Heart left ventricle (tissue), 16 donors: ENCODE measurements around the gene AP5M1. TPM values are rescaled to one million over a fixed set of nuclear protein-coding genes. Genes with fewer than 3 reads are reported as not detected.
A peak's percentile ranks its signal among the peaks of the same experiment; 100 is the strongest.

ENCODE experiments used
- ATAC-seq, 4 donors: fragments of 200-7000 bp; cut with Tn5 transposase; one replicate each; pipeline ENCODE4 v1.9.1; 2020 to 2022; ENCODE audit warnings: moderate library complexity in 4 of 4, mild to moderate bottlenecking in 3 of 4, moderate number of reproducible peaks in 1 of 4
- DNase-seq, 5 donors: peaks; one replicate each; pipeline ENCODE4 v3.0.0-alpha.2; 2020
- H3K27ac ChIP-seq, 12 donors: fragments of 200-600 bp; sonication (generic) in 4 of 12; one replicate each; pipeline versions ENCODE4 v1.5.0 to v1.8.0; 2016 to 2022; ENCODE audit warnings: mild to moderate bottlenecking in 2 of 12
- H3K27me3 ChIP-seq, 9 donors: fragments of 200-600 bp; sonication (generic) in 2 of 9; one replicate each; pipeline versions ENCODE4 v1.5.1 to v1.8.0; 2016 to 2022; ENCODE audit warnings: mild to moderate bottlenecking in 3 of 9
- H3K36me3 ChIP-seq, 9 donors: fragments of 200-600 bp; sonication (generic) in 2 of 9; one replicate each; pipeline versions ENCODE4 v1.5.0 to v1.8.0; 2018 to 2022; ENCODE audit warnings: mild to moderate bottlenecking in 2 of 9
- H3K4me1 ChIP-seq, 12 donors: fragments of 200-600 bp; sonication (generic) in 4 of 12; one replicate each; pipeline versions ENCODE4 v1.5.0 to v1.8.0; 2016 to 2022; ENCODE audit warnings: mild to moderate bottlenecking in 3 of 12
- H3K4me3 ChIP-seq, 12 donors: fragments of 200-600 bp; sonication (generic) in 4 of 12; one replicate each; pipeline versions ENCODE4 v1.5.0 to v1.8.0; 2017 to 2022; ENCODE audit warnings: mild to moderate bottlenecking in 9 of 12, moderate library complexity in 4 of 12
- H3K9me3 ChIP-seq, 12 donors: fragments of 200-600 bp; sonication (generic) in 4 of 12; one replicate each; pipeline versions ENCODE4 v1.5.0 to v1.8.0; 2016 to 2022; ENCODE audit warnings: mild to moderate bottlenecking in 1 of 12
- CTCF ChIP-seq, 12 donors: fragments of 200-600 bp; sonication (generic) in 4 of 12; IDR thresholded peaks; one replicate each; pipeline versions ENCODE4 v1.5.0 to v1.8.0; 2018 to 2022; ENCODE audit warnings: antibody characterized with exemption in 12 of 12, mild to moderate bottlenecking in 5 of 12
- POLR2A ChIP-seq, 2 donors: fragments of 450-650 bp; IDR thresholded peaks; one replicate each; pipeline ENCODE4 v1.6.1; 2017; ENCODE audit warnings: antibody characterized with exemption in 2 of 2, mild to moderate bottlenecking in 2 of 2, moderate library complexity in 2 of 2
- WGBS, 4 donors: extraction: QIAGEN DNeasy Blood & Tissue Kit in 2 of 4; methylation state at CpG; one replicate each; pipeline versions ENCODE4 v1.1.5 to v1.1.7; 2013 to 2018; 5-methylcytosine and 5-hydroxymethylcytosine counted together
- intact Hi-C, 10 donors: fragments of 100-400 bp; cut with DNase I; formaldehyde crosslinking; loops; one replicate each; pipeline versions ENCODE4 v1.11.1 to v1.14.2; 2022
- polyA plus RNA-seq, 2 donors: library from polyadenylated mRNA; stranded (reverse); fragments of 200-250 nt; gene quantifications; one replicate each; pipeline ENCODE4 v1.2.3, GENCODE V29; 2013
- total RNA-seq, 9 donors: library from RNA; depleted of rRNA in 2 of 9; stranded (reverse); fragments of >200 nt in 2 of 9; fragmentation: NEBNext Ultra II Directional in 3 of 9; extraction: Animal tissue kit (Norgen Biotek cat#: 25700) in 3 of 9; gene quantifications; one replicate each; pipeline versions ENCODE4 v1.1.0 to v1.2.4, GENCODE V29; 2016 to 2023
- donor health status: ischemic (EF 13 %, LVEDD 7.1; RV severe dilation, severe dysfunction).
- donor health status: healthy with polysubstance abuse.
- donor health status: DM: no; HTN: yes; CAD: no.
- donor health status: DM: no; HTN: no; CAD: no.
- donor health status: ischemic (EF 25% LVEDD 6.9; RV normal size, moderate dysfunction).
- donor health status: ischemic (EF 25% LVEDD 5.7; RV mildly dilated, moderate dysfunction).
- donor health status: healthy.
- donor health status: DM: yes; HTN: yes; CAD: no.
- donor health status: ischemic (EF 35%, LVEDD 5.7; RV mildly dilated, moderate dysfunction).
- donor health status: nonischemic (EF 11% LVEDD 7.7; RV severe dilation, severe dysfunction).
- donor health status: DM: yes; HTN: yes; CAD: no.
- donor health status: PGD.
- donor health status: ischemic (EF 29% LVEDD 5.4; RV normal size, mild dysfunction).
- donor health status: nonischemic (EF 23%, LVEDD 6.1; RV moderate dilation, normal function).

Gene AP5M1
- total and polyA plus RNA-seq, 11 donors: 5.8 to 58.1 (median 39.7) TPM

- no peak for TF ChIP-seq POLR2A (IDR thresholded peaks at IDR 0.05)
- TF ChIP-seq CTCF (IDR thresholded peaks at IDR 0.05): peak; percentile 71 to 91 (median 84)
- no peak overlapping the region for H3K27ac ChIP-seq
- WGBS, 4 donors: 0 to 4% (median 0%) methylated on average over 3 of the region's 3 CpGs
- no peaks in the 10 kb centered on the region for H3K4me1 ChIP-seq
- H3K36me3 ChIP-seq: no peaks in the 10 kb centered on the region
- peak in 2 of 4 donors; percentile 60 to 62 for ATAC-seq
- peaks cover 0 to 19% (median 0%) of the 10 kb centered on the region in 9 donors for H3K27me3 ChIP-seq
- H3K4me3 ChIP-seq: no peak overlapping the region
- intact Hi-C loops: loop anchor here (1.0 to 10.0 kb wide), 7 partner anchors 633 to 830 kb away; no protein-coding TSS in a partner anchor
- no peaks in the 10 kb centered on the region for H3K9me3 ChIP-seq
- peak; percentile 45 to 59 (median 54) for DNase-seq
These were observed 48.6 kb downstream of the AP5M1 start for GRCh38 chr14:57317248-57317833.

GRCh38 chr14:57319636-57320192 lies 50.9 kb downstream of the AP5M1 start:
- WGBS, 4 donors: 44 to 51% (median 50%) methylated on average over 2 of the region's 2 CpGs
- ATAC-seq (no peak), DNase-seq (no peak)
- no peak for TF ChIP-seq POLR2A (IDR thresholded peaks at IDR 0.05)
- no peak for TF ChIP-seq CTCF (IDR thresholded peaks at IDR 0.05)
- Histone ChIP-seq H3K4me1 (no peaks in the 10 kb centered on the region), H3K27me3 (peaks cover 0 to 19% (median 0%) of the 10 kb centered on the region in 9 donors), H3K9me3 (no peaks in the 10 kb centered on the region), H3K4me3 (no peak overlapping the region), H3K36me3 (no peaks in the 10 kb centered on the region), H3K27ac (no peak overlapping the region)
- intact Hi-C loops: loop anchor here in 7 of 10 donors (2.0 to 10.0 kb wide), 5 partner anchors 635 to 832 kb away; no protein-coding TSS in a partner anchor

GRCh38 chr14:57323721-57324120 lies 55.0 kb downstream of the AP5M1 start:
- intact Hi-C loops: no loop called here
- 87 to 91% (median 90%) methylated on average over 3 of the region's 3 CpGs for WGBS, 4 donors
- no peaks in the 10 kb centered on the region for H3K9me3 ChIP-seq
- H3K4me1 ChIP-seq: no peaks in the 10 kb centered on the region
- H3K4me3 ChIP-seq: no peak overlapping the region
- no peak for TF ChIP-seq CTCF (IDR thresholded peaks at IDR 0.05)
- no peak for TF ChIP-seq POLR2A (IDR thresholded peaks at IDR 0.05)
- no peak overlapping the region for H3K27ac ChIP-seq
- H3K36me3 ChIP-seq: no peaks in the 10 kb centered on the region
- H3K27me3 ChIP-seq: peaks cover 0 to 19% (median 0%) of the 10 kb centered on the region in 9 donors
- ATAC-seq: no peak
- DNase-seq: no peak

- Histone ChIP-seq H3K4me1 (no peaks in the 10 kb centered on the region), H3K9me3 (peaks cover 0 to 2% (median 0%) of the 10 kb centered on the region in 12 donors), H3K4me3 (no peak overlapping the region), H3K27ac (no peak overlapping the region), H3K27me3 (peaks cover 0 to 11% (median 0%) of the 10 kb centered on the region in 9 donors), H3K36me3 (no peaks in the 10 kb centered on the region)
- TF ChIP-seq POLR2A (IDR thresholded peaks at IDR 0.05) (no peak), CTCF (IDR thresholded peaks at IDR 0.05) (no peak)
- intact Hi-C loops: no loop called here
- ATAC-seq: no peak
- DNase-seq: no peak
- 86 to 89% (median 88%) methylated on average over 7 of the region's 7 CpGs for WGBS, 4 donors
These were observed 57.5 kb downstream of the AP5M1 start for GRCh38 chr14:57326253-57326652.
